ENCODE measurements around the gene GNG12.

GNG12 gene

DNA sequence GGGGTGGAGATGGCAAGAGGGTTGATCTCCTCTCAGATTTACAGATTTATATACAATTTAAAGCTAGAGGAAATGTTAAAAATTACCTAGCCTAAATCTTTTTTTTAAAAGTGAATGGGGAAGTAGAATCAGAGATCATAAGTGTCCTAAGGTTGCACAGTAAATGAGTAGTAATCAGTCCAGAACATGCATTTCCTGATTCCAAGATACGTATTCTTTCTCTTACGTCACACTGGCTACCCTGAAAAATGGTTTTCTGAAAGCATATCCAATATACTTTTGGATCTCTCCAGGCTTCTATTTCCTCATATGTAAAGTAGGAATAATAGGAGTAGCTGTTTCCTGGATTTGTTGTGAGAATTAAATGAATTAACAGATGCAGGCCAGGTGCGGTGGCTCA, 136.6 kb downstream of the GNG12 start:
- TF ChIP-seq, protein P1, sequence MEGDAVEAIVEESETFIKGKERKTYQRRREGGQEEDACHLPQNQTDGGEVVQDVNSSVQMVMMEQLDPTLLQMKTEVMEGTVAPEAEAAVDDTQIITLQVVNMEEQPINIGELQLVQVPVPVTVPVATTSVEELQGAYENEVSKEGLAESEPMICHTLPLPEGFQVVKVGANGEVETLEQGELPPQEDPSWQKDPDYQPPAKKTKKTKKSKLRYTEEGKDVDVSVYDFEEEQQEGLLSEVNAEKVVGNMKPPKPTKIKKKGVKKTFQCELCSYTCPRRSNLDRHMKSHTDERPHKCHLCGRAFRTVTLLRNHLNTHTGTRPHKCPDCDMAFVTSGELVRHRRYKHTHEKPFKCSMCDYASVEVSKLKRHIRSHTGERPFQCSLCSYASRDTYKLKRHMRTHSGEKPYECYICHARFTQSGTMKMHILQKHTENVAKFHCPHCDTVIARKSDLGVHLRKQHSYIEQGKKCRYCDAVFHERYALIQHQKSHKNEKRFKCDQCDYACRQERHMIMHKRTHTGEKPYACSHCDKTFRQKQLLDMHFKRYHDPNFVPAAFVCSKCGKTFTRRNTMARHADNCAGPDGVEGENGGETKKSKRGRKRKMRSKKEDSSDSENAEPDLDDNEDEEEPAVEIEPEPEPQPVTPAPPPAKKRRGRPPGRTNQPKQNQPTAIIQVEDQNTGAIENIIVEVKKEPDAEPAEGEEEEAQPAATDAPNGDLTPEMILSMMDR (IDR thresholded peaks at IDR 0.05): no peak

DNA sequence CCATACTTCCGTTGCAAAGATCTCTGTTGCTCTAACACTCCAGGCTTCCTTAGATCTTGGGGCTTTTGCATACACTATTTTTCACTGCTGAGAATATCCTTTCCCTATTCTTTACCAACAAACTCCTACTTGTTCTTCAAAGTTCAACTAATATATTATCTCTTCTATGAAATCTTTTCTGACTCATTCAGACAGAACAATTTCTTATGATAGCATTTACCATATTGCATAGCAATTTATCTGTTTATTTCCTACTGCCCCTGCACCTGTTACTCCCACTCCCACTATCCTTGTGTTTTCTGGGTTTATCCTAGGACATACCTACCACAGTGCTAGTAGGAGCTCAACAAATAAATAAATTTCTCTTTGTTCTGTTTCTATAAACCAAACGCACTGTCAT, 137.3 kb downstream of the GNG12 start:
- TF ChIP-seq, protein P1 (IDR thresholded peaks at IDR 0.05): no peak

GRCh38 chr1:67691712-67692111, 141.6 kb downstream of the GNG12 start:
- TF ChIP-seq, protein P1 (IDR thresholded peaks at IDR 0.05): no peak

DNA sequence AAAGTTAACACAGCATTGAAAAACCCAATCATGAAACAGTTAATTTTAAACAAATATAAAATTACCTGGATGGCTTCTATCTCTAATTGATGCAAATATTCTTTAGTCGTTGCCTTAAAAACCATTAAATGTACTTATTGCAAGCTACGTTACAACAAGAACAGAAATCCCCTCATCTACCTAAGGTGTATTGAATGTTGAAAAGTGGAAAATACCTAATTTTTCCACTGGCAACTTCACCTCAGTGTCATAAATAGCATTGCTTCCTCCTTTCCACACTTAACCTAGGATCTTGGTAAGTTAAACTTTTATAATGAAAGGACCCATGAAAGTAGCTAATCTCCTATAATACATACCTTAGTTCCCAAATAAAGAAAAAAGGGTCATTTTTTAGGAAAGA, 142.9 kb downstream of the GNG12 start:
- TF ChIP-seq, protein P1 (IDR thresholded peaks at IDR 0.05): no peak

GRCh38 chr1:67690018-67690363, 143.3 kb downstream of the GNG12 start:
- TF ChIP-seq, protein P1 (IDR thresholded peaks at IDR 0.05): no peak

- TF ChIP-seq, protein P1 (IDR thresholded peaks at IDR 0.05): no peak
Measured at GRCh38 chr1:67689267-67690017, 143.8 kb downstream of the GNG12 start.

DNA sequence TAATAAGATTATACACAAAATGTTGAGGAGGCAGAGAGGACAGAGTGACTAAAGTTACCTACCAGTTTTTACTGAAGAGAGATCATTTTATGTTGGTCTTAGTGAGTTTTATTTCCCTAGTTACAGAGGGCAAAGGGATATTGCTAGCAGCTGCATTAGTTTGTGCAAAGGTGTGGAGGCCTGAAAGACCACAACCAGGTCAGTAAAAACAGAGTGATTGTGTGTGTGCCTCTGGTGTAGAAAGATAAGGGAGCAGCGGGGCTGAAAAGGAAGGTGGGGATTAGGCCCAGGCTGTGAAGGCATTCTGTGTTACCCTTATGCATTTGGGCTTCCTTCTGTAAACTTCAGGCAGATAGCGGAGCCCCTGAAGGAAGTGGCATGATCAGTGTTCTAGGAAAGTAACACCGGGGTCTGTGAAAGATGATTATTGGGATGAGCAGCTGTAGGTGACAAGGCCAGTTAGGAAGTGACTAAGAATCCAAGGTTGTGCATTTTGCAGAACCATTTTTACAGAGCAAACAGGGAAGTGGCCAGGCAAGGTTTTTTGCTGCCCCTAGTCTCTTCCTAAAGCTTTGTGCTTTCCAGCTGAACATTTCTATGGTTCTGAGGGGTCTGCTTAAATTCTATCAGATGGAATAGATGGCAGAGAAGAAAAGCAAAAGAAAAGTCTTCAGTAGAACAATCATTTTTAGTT, 144.6 kb downstream of the GNG12 start:
- TF ChIP-seq, protein P1 (IDR thresholded peaks at IDR 0.05): no peak
